GM18508 (cell line): Measurements from ENCODE around the gene PPP1R7.

ENCODE experiments used
- ATAC-seq: cut with Tn5 transposase; IDR thresholded peaks from one replicate; pipeline ENCODE4 v1.9.1; 2021; ENCODE audit warnings: moderate number of reproducible peaks; ENCODE audit not compliant: insufficient read depth, unreplicated experiment

The PPP1R7 gene

GRCh38 chr2:241118737-241119505, 31.3 kb upstream of the PPP1R7 start:
- no peak for ATAC-seq

- no peak for ATAC-seq
Measured at GRCh38 chr2:241120440-241120839, 29.8 kb upstream of the PPP1R7 start.

GRCh38 chr2:241121008-241121407, 29.3 kb upstream of the PPP1R7 start:
- no peak for ATAC-seq

- no peak for ATAC-seq
Measured at GRCh38 chr2:241122376-241123002, 27.8 kb upstream of the PPP1R7 start.

GRCh38 chr2:241123816-241124536, 26.3 kb upstream of the PPP1R7 start:
- no peak for ATAC-seq

GRCh38 chr2:241125626-241126025, 24.6 kb upstream of the PPP1R7 start:
- ATAC-seq = no peak

GRCh38 chr2:241126201-241126611, 24.1 kb upstream of the PPP1R7 start:
- ATAC-seq = no peak

GRCh38 chr2:241126771-241127202, 23.5 kb upstream of the PPP1R7 start:
- ATAC-seq = no peak

- ATAC-seq = no peak
Measured at GRCh38 chr2:241128266-241128665, 22.0 kb upstream of the PPP1R7 start.

GRCh38 chr2:241129086-241129871, 21.0 kb upstream of the PPP1R7 start:
- no peak for ATAC-seq

GRCh38 chr2:241130316-241130715, 20.0 kb upstream of the PPP1R7 start:
- no peak for ATAC-seq

- ATAC-seq = no peak
Measured at GRCh38 chr2:241131531-241131930, 18.7 kb upstream of the PPP1R7 start.

- no peak for ATAC-seq
Measured at GRCh38 chr2:241132538-241133435, 17.5 kb upstream of the PPP1R7 start.

GRCh38 chr2:241133436-241133820, 16.8 kb upstream of the PPP1R7 start:
- no peak for ATAC-seq

GRCh38 chr2:241134711-241135110, 15.6 kb upstream of the PPP1R7 start:
- ATAC-seq = no peak

GRCh38 chr2:241135737-241136136, 14.5 kb upstream of the PPP1R7 start:
- ATAC-seq = no peak

GRCh38 chr2:241136191-241136590, 14.1 kb upstream of the PPP1R7 start:
- ATAC-seq = no peak

- no peak for ATAC-seq
Measured at GRCh38 chr2:241136661-241137260, 13.5 kb upstream of the PPP1R7 start.
